Endothelial cell of umbilical vein (primary cell): ENCODE data around the gene TBPL1. TPM values are rescaled to one million over a fixed set of nuclear protein-coding genes. Genes with fewer than 3 reads are reported as not detected.

ENCODE experiments used
- BruUV-seq: library from RNA; stranded (reverse); fragments of 400-500 nt; replicated peaks from 2 replicates; lab custom pipeline; 2021; lab: Mats Ljungman, UMichigan
- CTCF ChIA-PET: fragments of 300-600, 350-600 bp; sonication (Branson Sonifier 250); formaldehyde crosslinking; loops from one replicate; lab custom pipeline; 2021; ENCODE audit warnings: antibody characterized with exemption, inconsistent platforms; lab: Charles Lee
- POLR2A ChIA-PET: fragments of 300-600, 350-600 bp; sonication (Branson Sonifier 250); formaldehyde crosslinking; loops from one replicate; lab custom pipeline; 2021; ENCODE audit warnings: antibody characterized with exemption, inconsistent platforms; lab: Charles Lee
- DNase-seq: peaks from one replicate; pipeline ENCODE4 v3.0.0-alpha.2; 2011; ENCODE audit warnings: low read depth, low spot score
- FAIRE-seq: peaks from 2 replicates; lab custom pipeline; 2011; peaks lifted over from hg19 to GRCh38; lab: Jason Lieb, UNC
- H2AFZ ChIP-seq: 2 replicates; pipeline ENCODE4 v1.6.0; 2012; ENCODE audit warnings: low read depth, low read length, control low read depth, inconsistent platforms
- H3K27ac ChIP-seq: 2 replicates; pipeline ENCODE4 v1.5.1; 2011; ENCODE audit warnings: low read depth, mild to moderate bottlenecking, control low read depth, low read length, moderate library complexity; ENCODE audit not compliant: insufficient read depth
- H3K27me3 ChIP-seq, 2 experiments: 2 replicates each; pipeline versions ENCODE4 v1.6.0 to v1.6.1; 2011; ENCODE audit warnings: low read length in 2 of 2, mixed read lengths in 1 of 2; ENCODE audit not compliant: control insufficient read depth in 2 of 2, insufficient read depth in 2 of 2
- H3K36me3 ChIP-seq, 2 experiments: 2 replicates in 1 of 2; 3 replicates in 1 of 2; pipeline ENCODE4 v1.5.1; 2011; ENCODE audit warnings: low read length in 2 of 2, mild to moderate bottlenecking in 1 of 2, moderate library complexity in 1 of 2; ENCODE audit not compliant: control insufficient read depth in 2 of 2, insufficient read depth in 2 of 2; ENCODE audit errors: extremely low read depth in 1 of 2
- H3K4me1 ChIP-seq: 3 replicates; pipeline ENCODE4 v1.5.1; 2011; ENCODE audit warnings: mild to moderate bottlenecking, low read length; ENCODE audit not compliant: control insufficient read depth, insufficient read depth; ENCODE audit errors: extremely low read depth
- H3K4me2 ChIP-seq: 2 replicates; pipeline ENCODE4 v1.6.1; 2011; ENCODE audit warnings: low read length, control low read depth, mixed read lengths; ENCODE audit not compliant: insufficient read depth
- H3K4me3 ChIP-seq, 3 experiments: fragments of 200-600 bp in 1 of 3; sonication (generic), shearing (Covaris generic) in 1 of 3; replicated peaks in 1 of 3; 2 replicates each; pipeline ENCODE4 v1.5.1; 2011 to 2016; ENCODE audit warnings: control low read depth in 3 of 3, low read length in 3 of 3, mild to moderate bottlenecking in 2 of 3, inconsistent platforms in 1 of 3, low read depth in 1 of 3, moderate library complexity in 1 of 3; ENCODE audit not compliant: insufficient read depth in 1 of 3
- H3K79me2 ChIP-seq: 2 replicates; pipeline ENCODE4 v1.6.0; 2012; ENCODE audit warnings: low read length, inconsistent platforms; ENCODE audit not compliant: control insufficient read depth, insufficient read depth
- H3K9ac ChIP-seq: replicated peaks from 2 replicates; pipeline ENCODE3; 2011; ENCODE audit warnings: low read length, control low read depth; ENCODE audit not compliant: insufficient read depth; ENCODE audit errors: extremely low read depth
- H3K9me1 ChIP-seq: replicated peaks from 3 replicates; pipeline ENCODE4 v1.6.0; 2011; ENCODE audit warnings: mild to moderate bottlenecking, low read length; ENCODE audit not compliant: control insufficient read depth, insufficient read depth; ENCODE audit errors: extremely low read depth
- H3K9me3 ChIP-seq: replicated peaks from 2 replicates; pipeline ENCODE4 v1.5.1; 2012; ENCODE audit warnings: low read length, inconsistent platforms; ENCODE audit not compliant: control insufficient read depth, insufficient read depth
- H4K20me1 ChIP-seq: replicated peaks from 2 replicates; pipeline ENCODE3; 2011; ENCODE audit warnings: mild to moderate bottlenecking, low read length; ENCODE audit not compliant: control insufficient read depth, insufficient read depth; ENCODE audit errors: extremely low read depth
- CTCF ChIP-seq, 2 donors: IDR thresholded peaks; 1 replicate in 1 of 2; 2 replicates in 1 of 2; pipeline ENCODE4 v1.5.1; 2011; ENCODE audit warnings: low read length in 2 of 2, mild to moderate bottlenecking in 2 of 2, moderate library complexity in 2 of 2, control low read depth in 1 of 2, inconsistent platforms in 1 of 2, low read depth in 1 of 2; ENCODE audit not compliant: insufficient read depth in 1 of 2; ENCODE audit errors: extremely low read depth in 1 of 2
- EZH2 ChIP-seq: IDR thresholded peaks from 2 replicates; pipeline ENCODE4 v1.6.1; 2012; ENCODE audit warnings: borderline replicate concordance, low read depth, mild to moderate bottlenecking, moderate library complexity, low read length, inconsistent platforms; ENCODE audit not compliant: severe bottlenecking
- FOS ChIP-seq: IDR thresholded peaks from 2 replicates; pipeline ENCODE4 v1.6.1; 2011; ENCODE audit warnings: mild to moderate bottlenecking, low read length, moderate library complexity, borderline replicate concordance; ENCODE audit not compliant: insufficient read depth
- GATA2 ChIP-seq: IDR thresholded peaks from 2 replicates; pipeline ENCODE4 v1.7.0; 2011; ENCODE audit warnings: low read depth, mild to moderate bottlenecking, moderate library complexity, mixed read lengths, low read length; ENCODE audit not compliant: insufficient read length, insufficient read depth
- JUN ChIP-seq: IDR thresholded peaks from 2 replicates; pipeline ENCODE4 v1.6.1; 2011; ENCODE audit warnings: borderline replicate concordance, low read depth; ENCODE audit not compliant: insufficient read length, insufficient read depth
- MAX ChIP-seq: IDR thresholded peaks from 2 replicates; pipeline ENCODE4 v1.6.1; 2011; ENCODE audit not compliant: insufficient read depth, insufficient read length
- MYC ChIP-seq: IDR thresholded peaks from one replicate; pipeline ENCODE4 v1.6.1; 2011; ENCODE audit warnings: mild to moderate bottlenecking, low read depth, low read length
- POLR2A ChIP-seq: IDR thresholded peaks from 2 replicates; pipeline ENCODE4 v1.6.1; 2012; ENCODE audit warnings: low read depth, mild to moderate bottlenecking, control low read depth, low read length
- POLR2AphosphoS5 ChIP-seq: IDR thresholded peaks from 2 replicates; pipeline ENCODE4 v1.6.1; 2012; ENCODE audit warnings: low read depth, mild to moderate bottlenecking, control low read depth, low read length, moderate library complexity; ENCODE audit not compliant: insufficient read depth
- dilution Hi-C: fragments of 300-500 bp; cut with MboI; formaldehyde crosslinking; loops from one replicate; pipeline ENCODE4 v1.15.0; 2019; ENCODE audit warnings: low sequenced_read_pairs; ENCODE audit not compliant: extremely low pct_ligation_motif_present
- intact Hi-C: fragments of 100-400 bp; cut with micrococcal nuclease; formaldehyde crosslinking; loops from one replicate; pipeline ENCODE4 v1.10.0; 2022
- polyA plus RNA-seq, 4 experiments: library from polyadenylated mRNA; depleted of rRNA in 3 of 4; stranded (reverse) in 3 of 4; unstranded in 1 of 4; fragments of >200 nt; gene quantifications; 2 replicates each; pipeline versions ENCODE4 v1.2.1 to v1.2.3, GENCODE V29; 2011 to 2012; ENCODE audit warnings: missing spikeins in 1 of 4
- total RNA-seq: library from RNA; stranded (reverse); gene quantifications from 2 replicates; pipeline ENCODE4 v1.2.3, GENCODE V29; 2021

Gene TBPL1
- total and polyA plus RNA-seq, 2 donors (not counting 3 experiments of a cell fraction or from before 2014, with no cell fraction given), result 19.6 to 31.2 TPM

- H2AFZ ChIP-seq, result no peak overlapping the region
- H3K36me3 ChIP-seq, result peaks cover 2 to 13% of the 10 kb centered on the region in 2 experiments
- TF ChIP-seq MAX, result no peak
- no peak for TF ChIP-seq POLR2AphosphoS5
- TF ChIP-seq JUN, result no peak
- no peak for TF ChIP-seq MYC
- TF ChIP-seq FOS, result no peak
- no peak for TF ChIP-seq EZH2
- TF ChIP-seq POLR2A, result no peak
- no peak for TF ChIP-seq GATA2
- no peak for TF ChIP-seq CTCF (IDR thresholded peaks at IDR 0.05; ENCODE audit: extremely low read depth in 1 of 2, insufficient read depth in 1 of 2, low read depth in 1 of 2, low read length in 2 of 2)
- intact Hi-C loops, result no loop called here
- no TSS peak for BruUV-seq
- H4K20me1 ChIP-seq, result peaks cover 2% of the 10 kb centered on the region
- H3K27me3 ChIP-seq, result no peaks in the 10 kb centered on the region
- H3K9me3 ChIP-seq, result no peaks in the 10 kb centered on the region
- H3K4me1 ChIP-seq, result peaks cover 7% of the 10 kb centered on the region
- H3K4me3 ChIP-seq, result no peak overlapping the region
- no peak overlapping the region for H3K4me2 ChIP-seq
- peaks cover 22% of the 10 kb centered on the region for H3K79me2 ChIP-seq
- dilution Hi-C loops, result no loop called here
- no peak overlapping the region for H3K27ac ChIP-seq
- ChIA-PET POLR2A (no interaction called here), CTCF (interaction anchor here (0.6 to 0.7 kb wide), 3 partner anchors 16 to 234 kb away, joined by 3 to 4 read pairs (median 3); no protein-coding TSS in a partner anchor)
- H3K9me1 ChIP-seq, result no peaks in the 10 kb centered on the region
- no peak overlapping the region for H3K9ac ChIP-seq
- DNase-seq, result no peak
- no peak for FAIRE-seq
These were observed 27.1 kb downstream of the TBPL1 start for GRCh38 chr6:133980168-133980567.
